Activated B cell treated with CpG ODN at 0.5 μM for 24 hours (primary cell): ENCODE data around the gene ATAD1. TPM values are rescaled to one million over a fixed set of nuclear protein-coding genes. Genes with fewer than 3 reads are reported as not detected.
"Not testable (repeated sequence)": the region's sequence is repeated elsewhere in the genome, so short reads cannot be mapped to it uniquely, and the experiment has no call there.

Source experiments
- ATAC-seq: fragments of 200-7000 bp; cut with Tn5 transposase; one replicate; pipeline ENCODE4 v1.10.0; 2021; ENCODE audit warnings: low read depth, mild to moderate bottlenecking, moderate library complexity
- CTCF ChIA-PET: fragments of 350-600 bp; sonication (Branson Sonifier 250); formaldehyde crosslinking; loops from one replicate; lab custom pipeline; 2021; ENCODE audit warnings: antibody characterized with exemption; lab: Charles Lee
- POLR2A ChIA-PET: fragments of 350-600 bp; sonication (Branson Sonifier 250); formaldehyde crosslinking; loops from one replicate; lab custom pipeline; 2021; ENCODE audit warnings: antibody characterized with exemption; lab: Charles Lee
- DNase-seq: peaks from one replicate; pipeline ENCODE4 v3.0.0; 2022
- H3K27ac Mint-ChIP-seq: one replicate; pipeline ENCODE4 v1.8.0; 2020; ENCODE audit warnings: mixed read lengths
- H3K27me3 Mint-ChIP-seq: one replicate; pipeline ENCODE4 v1.8.0; 2021; ENCODE audit warnings: mixed read lengths
- H3K36me3 Mint-ChIP-seq: one replicate; pipeline ENCODE4 v1.8.0; 2021; ENCODE audit warnings: low read depth, mixed read lengths
- H3K4me1 Mint-ChIP-seq: one replicate; pipeline ENCODE4 v1.8.0; 2021; ENCODE audit warnings: mixed read lengths
- H3K4me3 Mint-ChIP-seq: one replicate; pipeline ENCODE4 v1.8.0; 2020; ENCODE audit warnings: mild to moderate bottlenecking, mixed read lengths
- H3K9me3 Mint-ChIP-seq: one replicate; pipeline ENCODE4 v1.8.0; 2020; ENCODE audit warnings: mixed read lengths
- CTCF ChIP-seq: fragments of 200-600 bp; IDR thresholded peaks from one replicate; pipeline ENCODE4 v1.8.0; 2022; ENCODE audit warnings: antibody characterized with exemption, mild to moderate bottlenecking
- intact Hi-C: fragments of 100-400 bp; cut with micrococcal nuclease; formaldehyde crosslinking; loops from one replicate; pipeline ENCODE4 v1.15.1; 2024
- total RNA-seq: library from RNA; stranded (reverse); gene quantifications from 2 replicates; pipeline ENCODE4 v1.2.3, GENCODE V29; 2022

The ATAD1 gene
- total RNA-seq, 1 donor from 2014 or later: 42.6 TPM

DNA sequence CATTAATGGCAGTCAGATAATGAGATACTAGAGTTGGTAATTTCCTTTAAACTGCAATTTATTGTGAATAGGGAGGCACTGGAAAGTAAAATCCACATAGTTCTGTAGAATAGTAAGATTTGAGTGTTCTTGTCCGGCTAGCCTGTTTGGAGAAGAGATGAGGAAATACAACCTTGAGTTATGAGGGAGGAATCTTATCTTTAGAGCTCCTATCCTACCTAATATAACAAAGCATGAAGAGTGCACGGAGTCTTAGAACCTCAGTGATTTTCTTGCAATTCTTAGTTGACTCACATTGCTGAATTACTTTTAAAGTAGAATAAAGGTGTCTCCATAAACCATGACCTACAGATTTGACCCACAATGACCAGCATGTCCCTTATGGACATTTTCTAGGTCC is 73.4 kb downstream of the ATAD1 start:
- H3K9me3 Mint-ChIP-seq: peaks cover 4% of the 10 kb centered on the region
- no peaks in the 10 kb centered on the region for H3K4me1 Mint-ChIP-seq
- H3K36me3 Mint-ChIP-seq: no peaks in the 10 kb centered on the region
- no peak for TF ChIP-seq CTCF
- POLR2A ChIA-PET: no interaction called here
- CTCF ChIA-PET: no interaction called here
- DNase-seq (no peak), ATAC-seq (no peak)
- peaks cover 6% of the 10 kb centered on the region for H3K27me3 Mint-ChIP-seq
- intact Hi-C loops: no loop called here
- H3K4me3 Mint-ChIP-seq: no peak overlapping the region
- H3K27ac Mint-ChIP-seq: no peak overlapping the region

DNA sequence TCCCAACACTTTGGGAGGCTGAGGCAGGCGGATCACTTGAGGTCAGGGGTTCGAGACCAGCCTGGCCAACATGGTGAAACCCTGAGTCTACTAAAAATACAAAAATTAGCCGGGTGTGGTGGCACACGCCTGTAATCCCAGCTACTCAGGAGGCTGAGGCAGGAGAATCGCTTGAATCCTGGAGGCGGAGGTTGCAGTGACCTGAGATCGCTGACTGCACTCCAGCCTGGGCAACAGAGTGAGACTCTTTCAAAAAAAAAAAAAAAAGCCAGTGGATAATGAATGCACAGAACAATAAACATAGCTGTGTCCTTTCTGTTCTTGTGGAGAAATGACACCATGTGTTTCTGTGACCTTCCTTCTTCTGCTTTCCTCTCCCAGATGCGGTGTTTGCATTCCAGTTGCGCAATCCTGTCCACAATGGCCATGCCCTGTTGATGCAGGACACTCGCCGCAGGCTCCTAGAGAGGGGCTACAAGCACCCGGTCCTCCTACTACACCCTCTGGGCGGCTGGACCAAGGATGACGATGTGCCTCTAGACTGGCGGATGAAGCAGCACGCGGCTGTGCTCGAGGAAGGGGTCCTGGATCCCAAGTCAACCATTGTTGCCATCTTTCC is 74.9 kb downstream of the ATAD1 start:
- CTCF ChIA-PET, H3K9me3 Mint-ChIP-seq, ATAC-seq, DNase-seq, H3K36me3 Mint-ChIP-seq, H3K27ac Mint-ChIP-seq, H3K4me1 Mint-ChIP-seq, intact Hi-C loops, H3K4me3 Mint-ChIP-seq, POLR2A ChIA-PET: not testable (repeated sequence)
- H3K27me3 Mint-ChIP-seq: peaks cover 10% of the 10 kb centered on the region

- no peaks in the 10 kb centered on the region for H3K9me3 Mint-ChIP-seq
- TF ChIP-seq CTCF: no peak
- intact Hi-C loops: no loop called here
- H3K27ac Mint-ChIP-seq: no peak overlapping the region
- ChIA-PET CTCF (no interaction called here), POLR2A (no interaction called here)
- DNase-seq (no peak), ATAC-seq (no peak)
- H3K4me3 Mint-ChIP-seq: no peak overlapping the region
- no peaks in the 10 kb centered on the region for H3K4me1 Mint-ChIP-seq
- peaks cover 13% of the 10 kb centered on the region for H3K27me3 Mint-ChIP-seq
- no peaks in the 10 kb centered on the region for H3K36me3 Mint-ChIP-seq
Measured at GRCh38 chr10:87740254-87740655, 77.8 kb downstream of the ATAD1 start.

DNA sequence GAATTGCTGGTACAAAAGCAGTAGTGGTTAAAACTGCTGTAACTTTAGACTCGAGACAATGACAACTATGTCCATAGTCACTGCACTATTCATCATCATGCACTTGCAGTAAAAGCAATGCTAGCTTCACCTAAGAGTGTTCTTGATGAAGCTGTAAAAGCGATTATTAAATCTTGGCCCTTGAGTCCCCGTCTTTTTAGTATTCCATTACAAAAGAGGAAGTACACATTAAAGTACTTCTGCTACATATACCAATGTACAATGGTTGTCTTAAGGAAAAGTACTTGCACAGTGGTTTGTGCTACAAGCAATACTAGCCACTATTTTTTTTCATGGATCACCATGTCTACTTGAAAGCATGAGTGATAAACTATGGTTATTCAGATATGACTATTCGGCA is 78.3 kb downstream of the ATAD1 start:
- POLR2A ChIA-PET: no interaction called here
- H3K27me3 Mint-ChIP-seq: peaks cover 13% of the 10 kb centered on the region
- no peaks in the 10 kb centered on the region for H3K4me1 Mint-ChIP-seq
- no peaks in the 10 kb centered on the region for H3K9me3 Mint-ChIP-seq
- no peak for TF ChIP-seq CTCF
- CTCF ChIA-PET: no interaction called here
- H3K27ac Mint-ChIP-seq: no peak overlapping the region
- no peaks in the 10 kb centered on the region for H3K36me3 Mint-ChIP-seq
- ATAC-seq (no peak), DNase-seq (no peak)
- H3K4me3 Mint-ChIP-seq: no peak overlapping the region
- intact Hi-C loops: no loop called here

- intact Hi-C loops, CTCF ChIA-PET, DNase-seq, H3K4me3 Mint-ChIP-seq, POLR2A ChIA-PET, H3K4me1 Mint-ChIP-seq, H3K9me3 Mint-ChIP-seq, ATAC-seq, H3K27ac Mint-ChIP-seq, H3K36me3 Mint-ChIP-seq: not testable (repeated sequence)
- peaks cover 13% of the 10 kb centered on the region for H3K27me3 Mint-ChIP-seq
Measured at GRCh38 chr10:87738253-87738652, 79.8 kb downstream of the ATAD1 start.

GRCh38 chr10:87734987-87735827 is 82.8 kb downstream of the ATAD1 start:
- DNase-seq: no peak
- ChIA-PET POLR2A (no interaction called here), CTCF (interaction anchor here (0.8 to 1.3 kb wide), 4 partner anchors 25 to 211 kb away, joined by 3 to 4 read pairs (median 3); no protein-coding TSS in a partner anchor)
- peaks cover 10% of the 10 kb centered on the region for H3K27me3 Mint-ChIP-seq
- H3K4me3 Mint-ChIP-seq: no peak overlapping the region
- no peaks in the 10 kb centered on the region for H3K4me1 Mint-ChIP-seq
- no peaks in the 10 kb centered on the region for H3K36me3 Mint-ChIP-seq
- intact Hi-C loops: loop anchor here (1.0 kb wide), 2 partner anchors 79 to 202 kb away; no protein-coding TSS in a partner anchor
- ATAC-seq: peak; percentile 52
- no peaks in the 10 kb centered on the region for H3K9me3 Mint-ChIP-seq
- H3K27ac Mint-ChIP-seq: no peak overlapping the region
- peak; percentile 23 for TF ChIP-seq CTCF
